ENCODE measurements around the gene EPB41L3.

DNA sequence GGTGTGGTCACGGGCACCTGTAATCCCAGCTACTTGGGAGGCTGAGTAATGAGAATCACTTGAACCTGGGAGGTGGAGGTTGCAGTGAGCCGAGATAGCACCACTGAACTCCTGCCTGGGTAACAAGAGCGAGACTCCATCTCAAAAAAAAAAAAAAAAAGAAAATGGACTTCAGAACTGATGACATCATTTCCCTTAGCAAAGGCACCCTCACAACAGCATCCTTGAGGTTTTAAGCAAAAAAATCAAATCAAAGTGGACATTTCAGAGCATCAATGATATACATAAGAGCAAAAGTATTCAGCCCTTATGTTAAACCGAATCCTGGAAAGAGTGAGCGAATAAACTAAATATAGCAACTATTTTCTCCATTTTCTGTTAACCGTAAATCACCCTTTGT lies 45.3 kb downstream of the EPB41L3 start:
- TF ChIP-seq EZH2phosphoT487 (IDR thresholded peaks at IDR 0.05; ENCODE audit: insufficient read depth, low read depth): no peak
- no peak for TF ChIP-seq EZH2 (IDR thresholded peaks at IDR 0.05; ENCODE audit: insufficient read depth, poor library complexity, severe bottlenecking)

Data from GM23248 (cell line).